Esophagus mucosa (tissue), 1 donor: Measurements from ENCODE around the gene NUDT19. TPM values are rescaled to one million over a fixed set of nuclear protein-coding genes. Genes with fewer than 3 reads are reported as not detected.
"Not testable (repeated sequence)": the region's sequence is repeated elsewhere in the genome, so short reads cannot be mapped to it uniquely, and the experiment has no call there.

Source experiments
- ATAC-seq: fragments of 200-7000 bp; cut with Tn5 transposase; one replicate; pipeline ENCODE4 v1.9.1; 2020
- total RNA-seq: library from RNA; stranded (reverse); gene quantifications from one replicate; pipeline ENCODE4 v1.2.4, GENCODE V29; 2023
- donor health status: DM: yes; HTN: yes; CAD: no.

The NUDT19 gene
- total RNA-seq, 1 donor from 2014 or later, result 13.4 TPM

GRCh38 chr19:32675720-32676185 is 15.9 kb upstream of the NUDT19 start, which contains the start of gene RGS9BP:
Gene RGS9BP (plus strand): TSS chr19:32675848. CDS start chr19:32676264, 416 bp downstream.
- peak; percentile 68 for ATAC-seq

- ATAC-seq, result peak; percentile 11
Measured at GRCh38 chr19:32676186-32676894, 15.3 kb upstream of the NUDT19 start.

- no peak for ATAC-seq
Measured at GRCh38 chr19:32676895-32677359, 14.7 kb upstream of the NUDT19 start.

GRCh38 chr19:32677657-32678056 is 14.0 kb upstream of the NUDT19 start:
- ATAC-seq, result no peak

GRCh38 chr19:32680986-32681385 is 10.6 kb upstream of the NUDT19 start:
- no peak for ATAC-seq

- ATAC-seq, result peak; percentile 85
Measured at GRCh38 chr19:32682317-32682716, 9.3 kb upstream of the NUDT19 start.

GRCh38 chr19:32686847-32687475 is 4.7 kb upstream of the NUDT19 start:
- ATAC-seq, result no peak

- no peak for ATAC-seq
Measured at GRCh38 chr19:32687681-32688080, 3.9 kb upstream of the NUDT19 start.

GRCh38 chr19:32688311-32688710 is 3.3 kb upstream of the NUDT19 start:
- no peak for ATAC-seq

GRCh38 chr19:32691952-32692726 is 518 bp downstream of the NUDT19 start:
- peak; percentile 74 for ATAC-seq

GRCh38 chr19:32692727-32693061 is 1.1 kb downstream of the NUDT19 start:
- ATAC-seq, result peak; percentile 12

GRCh38 chr19:32693151-32694108 is 1.8 kb downstream of the NUDT19 start:
- ATAC-seq, result not testable (repeated sequence)

GRCh38 chr19:32694316-32694715 is 2.7 kb downstream of the NUDT19 start:
- ATAC-seq, result not testable (repeated sequence)

GRCh38 chr19:32694851-32695250 is 3.2 kb downstream of the NUDT19 start:
- ATAC-seq, result not testable (repeated sequence)

GRCh38 chr19:32695506-32695905 is 3.9 kb downstream of the NUDT19 start:
- not testable (repeated sequence) for ATAC-seq

GRCh38 chr19:32696771-32697170 is 5.2 kb downstream of the NUDT19 start:
- ATAC-seq, result not testable (repeated sequence)

GRCh38 chr19:32700129-32700528 is 8.5 kb downstream of the NUDT19 start:
- ATAC-seq, result not testable (repeated sequence)

- no peak for ATAC-seq
Measured at GRCh38 chr19:32702010-32702409, 10.4 kb downstream of the NUDT19 start.

- ATAC-seq, result not testable (repeated sequence)
Measured at GRCh38 chr19:32704006-32704405, 12.4 kb downstream of the NUDT19 start.

GRCh38 chr19:32708457-32708856 is 16.8 kb downstream of the NUDT19 start:
- peak; percentile 80 for ATAC-seq

GRCh38 chr19:32709032-32709431 is 17.4 kb downstream of the NUDT19 start:
- ATAC-seq, result no peak

GRCh38 chr19:32711747-32712146 is 20.1 kb downstream of the NUDT19 start:
- ATAC-seq, result no peak
